ENCODE data around the gene SPATA31C2.

GRCh38 chr9:88164850-88165249 is 26.6 kb upstream of the SPATA31C2 start:
- no peak for TF ChIP-seq CREB1 (CRISPR knock-in tag; IDR thresholded peaks at IDR 0.05)
- TF ChIP-seq, protein P1, sequence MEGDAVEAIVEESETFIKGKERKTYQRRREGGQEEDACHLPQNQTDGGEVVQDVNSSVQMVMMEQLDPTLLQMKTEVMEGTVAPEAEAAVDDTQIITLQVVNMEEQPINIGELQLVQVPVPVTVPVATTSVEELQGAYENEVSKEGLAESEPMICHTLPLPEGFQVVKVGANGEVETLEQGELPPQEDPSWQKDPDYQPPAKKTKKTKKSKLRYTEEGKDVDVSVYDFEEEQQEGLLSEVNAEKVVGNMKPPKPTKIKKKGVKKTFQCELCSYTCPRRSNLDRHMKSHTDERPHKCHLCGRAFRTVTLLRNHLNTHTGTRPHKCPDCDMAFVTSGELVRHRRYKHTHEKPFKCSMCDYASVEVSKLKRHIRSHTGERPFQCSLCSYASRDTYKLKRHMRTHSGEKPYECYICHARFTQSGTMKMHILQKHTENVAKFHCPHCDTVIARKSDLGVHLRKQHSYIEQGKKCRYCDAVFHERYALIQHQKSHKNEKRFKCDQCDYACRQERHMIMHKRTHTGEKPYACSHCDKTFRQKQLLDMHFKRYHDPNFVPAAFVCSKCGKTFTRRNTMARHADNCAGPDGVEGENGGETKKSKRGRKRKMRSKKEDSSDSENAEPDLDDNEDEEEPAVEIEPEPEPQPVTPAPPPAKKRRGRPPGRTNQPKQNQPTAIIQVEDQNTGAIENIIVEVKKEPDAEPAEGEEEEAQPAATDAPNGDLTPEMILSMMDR (IDR thresholded peaks at IDR 0.05) = no peak
- TF ChIP-seq, protein P2, sequence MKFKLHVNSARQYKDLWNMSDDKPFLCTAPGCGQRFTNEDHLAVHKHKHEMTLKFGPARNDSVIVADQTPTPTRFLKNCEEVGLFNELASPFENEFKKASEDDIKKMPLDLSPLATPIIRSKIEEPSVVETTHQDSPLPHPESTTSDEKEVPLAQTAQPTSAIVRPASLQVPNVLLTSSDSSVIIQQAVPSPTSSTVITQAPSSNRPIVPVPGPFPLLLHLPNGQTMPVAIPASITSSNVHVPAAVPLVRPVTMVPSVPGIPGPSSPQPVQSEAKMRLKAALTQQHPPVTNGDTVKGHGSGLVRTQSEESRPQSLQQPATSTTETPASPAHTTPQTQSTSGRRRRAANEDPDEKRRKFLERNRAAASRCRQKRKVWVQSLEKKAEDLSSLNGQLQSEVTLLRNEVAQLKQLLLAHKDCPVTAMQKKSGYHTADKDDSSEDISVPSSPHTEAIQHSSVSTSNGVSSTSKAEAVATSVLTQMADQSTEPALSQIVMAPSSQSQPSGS (CRISPR knock-in tag; IDR thresholded peaks at IDR 0.05; ENCODE audit: borderline replicate concordance, low read depth) = no peak

All from WTC11 (cell line).